HL-60/S4 (cell line): ENCODE results near the gene TLCD5.

Experiments used
- in situ Hi-C: fragments of 300-500 bp; cut with MboI; formaldehyde crosslinking; loops from 2 replicates; pipeline ENCODE4 v1.14.3; 2022; ENCODE audit warnings: low sequenced_read_pairs

Gene TLCD5

GRCh38 chr11:120324932-120325810, at the start of gene TLCD5:
Gene TLCD5, plus strand, starts transcription at chr11:120325299. Its CDS starts 2,143 bp downstream, at chr11:120327442.
- in situ Hi-C loops, result no loop called here

GRCh38 chr11:120279502-120279901, 45.6 kb upstream of the TLCD5 start:
- in situ Hi-C loops, result no loop called here

DNA sequence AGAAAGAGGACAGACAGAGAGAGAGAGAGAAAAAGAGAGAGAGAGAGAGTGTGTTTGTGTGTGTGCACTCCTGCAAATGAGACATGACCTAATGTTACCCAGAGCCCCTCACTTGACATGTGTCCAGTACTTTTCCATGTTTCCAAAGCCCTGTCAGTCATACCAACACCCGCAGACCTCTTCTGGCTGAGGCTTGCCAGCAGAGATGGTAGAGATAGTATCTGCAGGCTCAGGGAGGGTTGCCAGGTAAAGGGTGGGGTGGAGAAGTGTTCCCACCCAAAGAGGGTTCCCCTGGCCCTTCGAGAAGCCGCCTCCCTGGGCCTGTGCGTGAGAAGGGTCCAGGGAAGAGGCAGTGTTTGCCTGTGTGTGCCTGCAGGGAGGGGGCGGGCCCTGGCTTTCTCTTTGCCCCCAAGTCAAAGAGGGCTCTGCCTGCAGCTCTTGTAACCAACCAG, 44.5 kb upstream of the TLCD5 start:
- in situ Hi-C loops, result no loop called here

- in situ Hi-C loops, result no loop called here
Measured at GRCh38 chr11:120281143-120281795, 43.8 kb upstream of the TLCD5 start.

DNA sequence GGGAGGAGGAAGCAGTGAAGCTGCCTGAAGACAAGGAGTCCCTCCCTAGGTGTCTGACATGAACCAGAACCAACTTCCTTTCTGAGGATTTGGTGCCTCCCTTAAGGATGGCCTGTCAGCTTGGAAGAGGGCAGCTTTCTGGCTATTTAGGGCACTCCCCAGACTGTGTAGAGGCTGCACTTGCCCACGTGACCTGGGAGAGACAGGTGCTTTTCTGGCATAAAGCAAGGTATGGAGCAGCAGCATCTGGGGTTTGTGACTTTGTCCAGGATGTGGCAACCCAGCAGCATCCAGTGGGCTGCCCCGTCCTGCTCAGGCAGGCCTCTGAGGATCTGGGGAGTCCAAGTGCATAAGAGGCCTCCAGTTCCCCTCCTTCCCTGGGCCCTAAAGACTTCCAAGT, 42.0 kb upstream of the TLCD5 start:
- in situ Hi-C loops, result no loop called here

GRCh38 chr11:120284272-120284671, 40.8 kb upstream of the TLCD5 start:
- in situ Hi-C loops, result no loop called here

DNA sequence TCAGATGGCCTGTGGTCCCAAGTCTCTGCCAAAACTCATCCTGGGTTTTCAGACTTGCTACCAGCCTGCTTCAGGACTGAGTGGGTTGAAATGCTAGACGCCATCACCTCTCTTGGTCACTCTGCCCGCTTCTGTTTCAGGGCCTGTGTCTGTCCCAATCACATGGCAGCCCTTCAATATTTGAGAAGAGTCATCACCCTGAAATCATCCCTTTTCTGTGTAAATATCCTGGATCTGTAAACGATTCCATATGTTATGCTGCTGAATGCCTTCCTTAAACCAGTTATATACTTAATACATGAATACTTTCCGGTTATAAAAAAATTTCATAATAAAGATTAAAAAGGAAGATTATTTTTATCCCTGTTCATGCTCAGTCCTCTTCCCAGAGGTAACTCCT, 39.8 kb upstream of the TLCD5 start:
- in situ Hi-C loops, result no loop called here

DNA sequence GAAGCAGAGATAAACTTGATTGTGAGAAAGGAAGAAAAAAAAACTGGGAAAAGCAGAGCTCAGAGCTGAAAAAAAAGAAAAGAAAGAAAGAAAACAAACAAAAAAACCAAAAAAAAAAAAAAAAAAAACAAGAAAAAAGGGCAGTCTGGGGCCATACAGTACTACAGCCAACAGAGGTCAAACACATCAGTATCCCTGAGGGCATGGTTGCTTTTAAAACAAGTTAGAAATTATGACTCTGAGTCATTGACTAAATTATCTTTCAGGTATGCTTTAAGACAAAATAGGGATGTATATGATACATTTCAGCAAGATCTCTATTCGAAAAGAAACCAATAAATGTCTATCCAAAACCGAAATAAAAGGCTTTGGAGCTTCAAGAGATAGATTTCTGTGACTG, 37.1 kb upstream of the TLCD5 start:
- in situ Hi-C loops, result no loop called here

GRCh38 chr11:120289426-120289825, 35.7 kb upstream of the TLCD5 start:
- in situ Hi-C loops, result no loop called here

GRCh38 chr11:120290956-120291355, 34.1 kb upstream of the TLCD5 start:
- in situ Hi-C loops, result no loop called here

DNA sequence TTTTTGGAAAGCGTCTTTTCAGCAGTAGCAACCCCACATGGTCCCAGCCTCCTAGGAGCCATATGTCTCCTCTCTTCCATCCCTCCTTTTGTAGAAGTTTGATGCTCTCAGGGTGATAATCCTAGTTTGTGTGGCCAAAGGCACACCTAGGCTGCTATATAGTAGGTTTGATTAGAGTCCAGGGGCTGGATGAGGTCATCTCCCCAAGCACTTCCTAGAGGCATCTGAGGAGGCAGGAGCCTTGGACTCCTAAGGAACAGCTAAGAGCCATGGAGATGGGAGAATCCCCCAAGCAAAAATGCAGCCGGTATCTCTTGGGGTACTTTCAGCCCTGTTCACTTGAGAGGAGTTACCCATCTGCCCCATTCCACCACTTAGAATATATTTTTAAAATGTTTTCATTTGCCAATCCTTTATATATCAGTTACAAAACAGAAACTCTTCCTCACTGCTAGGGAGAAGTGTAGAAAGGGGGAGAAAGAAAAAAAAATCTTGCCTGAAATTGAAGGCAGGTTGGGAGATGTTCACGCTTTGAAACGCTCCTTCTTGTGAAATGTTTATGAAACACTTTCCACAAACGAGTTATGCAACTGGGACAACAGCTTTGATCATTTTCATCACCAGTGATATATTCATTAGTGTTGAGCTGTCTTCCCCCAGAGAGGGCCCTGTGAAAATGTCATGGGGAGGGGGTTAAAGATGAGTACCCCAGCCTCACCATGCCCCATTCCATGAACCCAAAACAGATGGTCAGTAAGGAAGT, 31.9 kb upstream of the TLCD5 start:
- in situ Hi-C loops, result no loop called here

- in situ Hi-C loops, result no loop called here
Measured at GRCh38 chr11:120294096-120294495, 31.0 kb upstream of the TLCD5 start.

DNA sequence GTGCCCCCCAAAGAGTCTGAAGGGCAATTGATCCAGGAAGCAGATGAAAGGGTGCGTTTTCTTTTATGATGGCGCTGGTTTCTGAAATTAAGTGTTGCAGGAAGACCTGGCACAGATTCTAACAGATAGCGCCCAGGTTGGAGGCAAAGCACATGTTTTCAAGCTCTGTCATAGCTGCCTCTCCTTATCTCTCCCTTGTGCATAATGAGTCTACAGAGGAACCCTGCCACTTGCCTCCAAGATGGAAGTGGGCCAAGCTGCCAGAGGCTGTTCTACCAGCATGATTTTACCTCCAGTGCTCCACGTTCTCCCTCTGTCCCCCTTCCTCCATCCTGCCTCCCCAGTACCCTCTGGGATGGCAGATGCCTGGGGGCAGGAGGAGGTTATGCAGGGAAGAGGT, 30.0 kb upstream of the TLCD5 start:
- in situ Hi-C loops, result loop anchor here (5.0 kb wide), 1 partner anchor 123 kb away; no protein-coding TSS in a partner anchor

- in situ Hi-C loops, result loop anchor here (5.0 kb wide), 1 partner anchor 124 kb away; no protein-coding TSS in a partner anchor
Measured at GRCh38 chr11:120296554-120296953, 28.5 kb upstream of the TLCD5 start.

DNA sequence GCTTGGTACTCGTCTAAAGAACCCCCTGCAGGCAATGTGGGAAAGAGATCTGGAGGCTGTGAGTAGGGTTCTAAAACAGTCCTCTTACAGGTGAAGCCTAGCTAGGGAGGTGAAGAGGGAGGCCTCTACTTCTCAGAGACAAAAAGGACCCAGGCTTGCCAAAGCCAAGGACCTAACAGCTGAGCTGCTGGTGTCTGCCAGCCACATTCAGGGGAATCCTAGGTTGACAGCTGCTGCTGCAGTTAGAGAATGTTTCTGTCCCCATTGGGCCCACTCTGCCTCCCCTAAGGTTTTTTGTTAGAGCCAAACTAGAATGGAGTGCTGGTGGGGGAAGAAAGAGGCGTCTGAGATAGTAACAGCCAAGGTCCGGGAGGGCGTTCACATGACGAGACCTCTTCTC, 26.6 kb upstream of the TLCD5 start:
- in situ Hi-C loops, result loop anchor here (5.0 kb wide), 1 partner anchor 126 kb away; no protein-coding TSS in a partner anchor

DNA sequence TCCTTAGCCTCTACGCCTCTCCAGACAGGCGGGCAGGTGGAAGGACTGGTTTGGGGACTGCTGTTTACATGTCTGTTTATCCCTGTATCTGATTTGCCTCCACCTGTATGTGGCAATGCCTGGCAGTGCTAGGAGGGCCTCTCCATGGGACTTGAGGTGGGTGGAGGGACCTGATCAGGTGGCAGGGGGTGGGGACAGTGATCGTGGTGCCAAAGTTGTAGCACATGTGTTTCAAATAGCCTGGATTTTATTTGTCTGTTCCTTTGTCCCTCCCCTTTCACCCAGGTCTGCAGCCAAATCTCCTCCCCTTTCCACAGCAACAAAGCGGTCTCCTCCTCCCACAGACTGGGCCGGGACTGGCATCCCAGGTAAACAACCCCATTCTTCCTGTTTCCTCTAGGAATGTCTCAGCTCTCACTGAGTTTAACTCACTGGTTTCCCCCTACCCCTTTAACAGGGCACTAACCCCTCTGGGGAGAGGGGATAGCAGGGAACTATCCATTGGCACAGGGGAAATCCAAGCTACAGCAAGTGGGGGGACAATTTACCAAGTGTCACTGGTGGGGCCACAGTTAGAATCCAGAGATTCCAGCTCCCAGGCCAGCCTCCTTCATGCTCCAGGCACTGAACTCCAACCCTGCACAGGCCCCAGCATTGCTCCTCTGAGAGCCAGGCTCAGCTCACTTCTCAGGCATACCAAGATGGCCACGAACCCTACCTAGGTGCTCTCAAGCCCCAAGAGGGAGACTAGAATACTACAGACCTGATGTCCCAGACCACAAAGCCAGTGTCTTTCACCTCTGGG, 22.9 kb upstream of the TLCD5 start:
- in situ Hi-C loops, result no loop called here

- in situ Hi-C loops, result no loop called here
Measured at GRCh38 chr11:120303004-120303637, 22.0 kb upstream of the TLCD5 start.

GRCh38 chr11:120304526-120304925, 20.6 kb upstream of the TLCD5 start:
- in situ Hi-C loops, result no loop called here

GRCh38 chr11:120305286-120305685, 19.8 kb upstream of the TLCD5 start:
- in situ Hi-C loops, result no loop called here
